ENCODE data around the gene BAIAP2L2.

The BAIAP2L2 gene

DNA sequence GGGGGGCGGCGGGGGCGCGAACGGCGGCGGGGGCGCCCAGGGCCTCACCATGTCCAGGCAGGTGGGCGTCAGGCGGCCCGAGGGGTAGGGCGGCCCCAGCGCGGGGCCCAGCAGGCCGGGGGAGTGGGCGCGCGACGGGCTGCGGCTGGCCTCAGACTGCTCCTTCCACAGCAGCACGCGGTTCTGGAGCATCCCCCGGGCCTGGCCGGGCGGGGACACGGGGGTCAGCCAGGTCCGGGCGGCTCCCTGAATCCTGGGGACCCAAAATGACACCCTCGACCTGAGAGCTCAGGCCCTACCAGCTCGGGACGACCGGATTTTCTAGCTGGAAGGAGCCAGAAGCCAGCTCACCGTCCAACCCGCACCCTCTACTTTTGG lies 21.0 kb downstream of the BAIAP2L2 start:
- H3K4me3 ChIP-seq (ENCODE audit: low read length), result no peak overlapping the region
- TF ChIP-seq, protein P1, sequence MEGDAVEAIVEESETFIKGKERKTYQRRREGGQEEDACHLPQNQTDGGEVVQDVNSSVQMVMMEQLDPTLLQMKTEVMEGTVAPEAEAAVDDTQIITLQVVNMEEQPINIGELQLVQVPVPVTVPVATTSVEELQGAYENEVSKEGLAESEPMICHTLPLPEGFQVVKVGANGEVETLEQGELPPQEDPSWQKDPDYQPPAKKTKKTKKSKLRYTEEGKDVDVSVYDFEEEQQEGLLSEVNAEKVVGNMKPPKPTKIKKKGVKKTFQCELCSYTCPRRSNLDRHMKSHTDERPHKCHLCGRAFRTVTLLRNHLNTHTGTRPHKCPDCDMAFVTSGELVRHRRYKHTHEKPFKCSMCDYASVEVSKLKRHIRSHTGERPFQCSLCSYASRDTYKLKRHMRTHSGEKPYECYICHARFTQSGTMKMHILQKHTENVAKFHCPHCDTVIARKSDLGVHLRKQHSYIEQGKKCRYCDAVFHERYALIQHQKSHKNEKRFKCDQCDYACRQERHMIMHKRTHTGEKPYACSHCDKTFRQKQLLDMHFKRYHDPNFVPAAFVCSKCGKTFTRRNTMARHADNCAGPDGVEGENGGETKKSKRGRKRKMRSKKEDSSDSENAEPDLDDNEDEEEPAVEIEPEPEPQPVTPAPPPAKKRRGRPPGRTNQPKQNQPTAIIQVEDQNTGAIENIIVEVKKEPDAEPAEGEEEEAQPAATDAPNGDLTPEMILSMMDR (IDR thresholded peaks at IDR 0.05; ENCODE audit: insufficient read depth, low read depth, low read length, missing control alignments), result no peak
- no peak for DNase-seq (ENCODE audit: low read depth)

DNA sequence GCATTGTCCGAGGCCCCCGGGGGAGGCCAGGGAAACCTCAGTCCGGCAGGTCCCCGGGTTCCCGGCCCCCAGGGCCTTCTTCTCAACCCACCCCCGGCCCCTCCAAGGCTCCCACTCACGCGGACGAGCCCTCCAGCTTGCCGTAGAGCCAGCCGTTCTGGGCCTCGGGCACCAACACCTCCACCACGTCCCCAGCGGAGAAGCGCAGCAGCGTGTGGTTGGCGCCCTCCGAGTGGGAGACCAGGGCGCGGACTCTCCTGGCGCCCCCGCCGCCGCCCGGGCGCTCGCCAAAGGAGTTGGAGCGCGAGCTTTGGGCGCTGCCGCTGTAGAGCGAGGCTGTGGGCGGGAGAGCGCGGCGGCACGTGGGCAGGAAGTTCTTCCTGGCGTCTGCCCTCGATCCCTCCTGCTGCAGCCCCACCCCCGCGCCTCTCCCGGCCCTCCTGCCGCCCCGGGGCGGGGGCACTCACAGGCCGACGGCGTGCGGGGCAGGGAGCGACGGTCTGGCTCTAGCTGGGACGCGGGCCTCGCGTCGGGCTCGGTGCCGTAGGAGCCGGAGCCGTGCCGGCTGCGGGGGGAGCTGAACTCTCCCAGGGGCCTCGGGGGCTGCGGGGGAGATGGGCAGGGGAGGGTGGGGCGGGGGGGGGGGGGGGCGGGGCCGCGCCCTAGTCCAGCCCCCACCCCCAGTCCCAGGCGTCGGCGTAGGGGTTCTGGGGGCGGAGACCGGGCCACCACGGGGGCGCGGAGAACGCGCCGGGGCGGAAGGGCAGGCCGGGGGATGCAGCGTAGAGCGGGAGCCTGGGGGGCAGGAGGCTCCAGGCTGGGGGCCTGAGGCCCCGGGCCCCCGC lies 21.6 kb downstream of the BAIAP2L2 start:
- DNase-seq (ENCODE audit: low read depth), result peak; percentile 37
- TF ChIP-seq, protein P1 (IDR thresholded peaks at IDR 0.05; ENCODE audit: insufficient read depth, low read depth, low read length, missing control alignments), result no peak
- H3K4me3 ChIP-seq (ENCODE audit: low read length), result no peak overlapping the region

GRCh38 chr22:38087855-38088254 lies 22.6 kb downstream of the BAIAP2L2 start:
- H3K4me3 ChIP-seq (ENCODE audit: low read length), result no peak overlapping the region
- TF ChIP-seq, protein P1 (IDR thresholded peaks at IDR 0.05; ENCODE audit: insufficient read depth, low read depth, low read length, missing control alignments), result no peak
- no peak for DNase-seq (ENCODE audit: low read depth)

DNA sequence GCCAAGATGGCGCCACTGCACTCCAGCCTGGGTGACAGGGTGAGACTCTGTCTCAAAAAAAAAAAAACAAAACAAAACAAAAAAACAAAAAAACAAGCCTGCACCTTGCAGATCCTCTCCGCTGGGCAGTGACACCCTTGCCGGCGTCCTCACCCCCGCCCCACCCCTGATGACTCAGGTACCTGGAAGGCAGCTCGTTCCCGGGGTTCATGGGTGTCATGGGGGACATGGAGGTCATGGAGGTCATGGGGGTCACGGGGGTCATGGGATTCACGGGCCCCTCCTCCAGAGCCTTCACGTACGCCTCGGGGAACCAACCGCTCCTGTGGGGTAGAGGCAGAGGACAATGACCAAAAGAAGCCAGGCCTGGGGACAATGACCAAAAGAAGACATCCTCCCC lies 23.5 kb downstream of the BAIAP2L2 start:
- TF ChIP-seq, protein P1 (IDR thresholded peaks at IDR 0.05; ENCODE audit: insufficient read depth, low read depth, low read length, missing control alignments), result no peak
- H3K4me3 ChIP-seq (ENCODE audit: low read length), result no peak overlapping the region
- no peak for DNase-seq (ENCODE audit: low read depth)

DNA sequence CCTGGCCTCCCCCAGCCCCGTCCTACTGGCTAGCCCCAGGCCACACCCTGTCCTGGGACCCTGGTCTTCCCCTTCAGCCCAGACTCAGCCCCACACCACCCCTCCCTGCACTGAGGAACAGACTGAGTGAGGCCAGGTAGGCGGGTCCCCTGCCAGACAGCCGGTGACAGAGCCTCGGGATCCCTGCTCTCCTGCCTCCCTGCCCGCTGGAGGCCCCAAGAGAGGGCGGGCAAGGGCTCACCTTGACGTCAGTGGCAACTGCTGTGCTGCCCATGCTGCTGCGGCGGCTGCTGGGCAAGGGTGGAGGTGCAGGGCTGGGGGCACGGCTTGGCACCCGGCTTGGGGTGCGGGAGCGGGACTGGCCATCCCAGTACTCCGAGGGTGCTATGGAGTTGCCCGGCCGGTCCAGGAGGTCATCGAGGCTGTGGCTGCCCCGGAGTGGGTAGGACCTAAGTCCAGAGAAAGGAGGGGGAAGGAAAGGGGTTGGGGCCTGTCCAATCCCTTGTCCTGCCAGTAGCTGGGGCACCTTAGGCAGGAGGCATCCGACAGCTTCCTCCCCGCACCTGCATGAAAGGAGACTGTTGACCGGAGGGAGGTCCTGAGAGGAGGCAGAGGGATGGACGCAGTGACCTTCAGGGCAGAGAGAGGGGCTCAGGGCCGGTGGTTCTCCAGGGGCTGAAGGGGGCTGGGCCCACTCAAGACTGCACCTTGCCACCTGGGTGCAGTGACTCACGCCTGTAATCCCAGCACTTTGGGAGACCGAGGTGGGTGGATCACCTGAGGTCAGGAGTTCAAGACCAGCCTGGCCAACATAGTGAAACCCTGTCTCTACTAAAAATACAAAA lies 24.3 kb downstream of the BAIAP2L2 start:
- no peak for DNase-seq (ENCODE audit: low read depth)
- no peak overlapping the region for H3K4me3 ChIP-seq (ENCODE audit: low read length)
- TF ChIP-seq, protein P1 (IDR thresholded peaks at IDR 0.05; ENCODE audit: insufficient read depth, low read depth, low read length, missing control alignments), result no peak

- H3K4me3 ChIP-seq (ENCODE audit: low read length), result no peak overlapping the region
- TF ChIP-seq, protein P1 (IDR thresholded peaks at IDR 0.05; ENCODE audit: insufficient read depth, low read depth, low read length, missing control alignments), result no peak
- no peak for DNase-seq (ENCODE audit: low read depth)
These were observed 25.0 kb downstream of the BAIAP2L2 start for GRCh38 chr22:38085501-38085900.
